GM10266 (cell line): ENCODE results near the gene UNC80.

Experiments
- DNase-seq: peaks from one replicate; pipeline ENCODE4 v3.0.0; 2012; ENCODE audit errors: extremely low spot score
- TF ChIP-seq, protein P1 (sequence below): IDR thresholded peaks from 2 replicates; pipeline ENCODE4 v1.5.1; 2012; ENCODE audit warnings: mild to moderate bottlenecking, low read depth; ENCODE audit not compliant: control insufficient read depth, insufficient read depth; ENCODE audit errors: missing control alignments

The UNC80 gene

GRCh38 chr2:210009126-210009525 lies 237.5 kb downstream of the UNC80 start:
- no peak for DNase-seq
- TF ChIP-seq, protein P1, sequence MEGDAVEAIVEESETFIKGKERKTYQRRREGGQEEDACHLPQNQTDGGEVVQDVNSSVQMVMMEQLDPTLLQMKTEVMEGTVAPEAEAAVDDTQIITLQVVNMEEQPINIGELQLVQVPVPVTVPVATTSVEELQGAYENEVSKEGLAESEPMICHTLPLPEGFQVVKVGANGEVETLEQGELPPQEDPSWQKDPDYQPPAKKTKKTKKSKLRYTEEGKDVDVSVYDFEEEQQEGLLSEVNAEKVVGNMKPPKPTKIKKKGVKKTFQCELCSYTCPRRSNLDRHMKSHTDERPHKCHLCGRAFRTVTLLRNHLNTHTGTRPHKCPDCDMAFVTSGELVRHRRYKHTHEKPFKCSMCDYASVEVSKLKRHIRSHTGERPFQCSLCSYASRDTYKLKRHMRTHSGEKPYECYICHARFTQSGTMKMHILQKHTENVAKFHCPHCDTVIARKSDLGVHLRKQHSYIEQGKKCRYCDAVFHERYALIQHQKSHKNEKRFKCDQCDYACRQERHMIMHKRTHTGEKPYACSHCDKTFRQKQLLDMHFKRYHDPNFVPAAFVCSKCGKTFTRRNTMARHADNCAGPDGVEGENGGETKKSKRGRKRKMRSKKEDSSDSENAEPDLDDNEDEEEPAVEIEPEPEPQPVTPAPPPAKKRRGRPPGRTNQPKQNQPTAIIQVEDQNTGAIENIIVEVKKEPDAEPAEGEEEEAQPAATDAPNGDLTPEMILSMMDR, result no peak

DNA sequence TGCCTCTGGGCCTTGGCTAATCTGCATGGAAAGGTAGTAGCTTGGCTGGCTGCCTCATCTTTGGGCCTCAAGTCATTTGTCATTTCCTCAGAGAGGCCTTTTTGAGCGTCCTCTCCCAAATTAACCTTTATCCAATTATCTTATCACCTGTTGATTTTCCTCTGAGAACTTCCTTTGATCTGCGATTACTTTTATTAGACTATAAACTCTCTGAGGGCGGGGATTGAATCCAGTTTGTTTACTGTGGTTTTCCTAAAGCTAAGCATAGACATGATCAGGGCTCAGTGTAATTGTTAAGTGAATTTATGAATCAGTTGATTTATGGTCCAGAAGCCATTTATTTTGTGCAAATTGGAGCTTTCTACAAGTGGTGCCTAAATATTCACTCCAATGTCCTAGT lies 238.3 kb downstream of the UNC80 start:
- TF ChIP-seq, protein P1, result no peak
- no peak for DNase-seq

GRCh38 chr2:210020138-210020537 lies 248.5 kb downstream of the UNC80 start:
- TF ChIP-seq, protein P1, result no peak
- DNase-seq, result no peak

- TF ChIP-seq, protein P1, result no peak
- no peak for DNase-seq
Observed at GRCh38 chr2:210022824-210023223, 251.2 kb downstream of the UNC80 start.

DNA sequence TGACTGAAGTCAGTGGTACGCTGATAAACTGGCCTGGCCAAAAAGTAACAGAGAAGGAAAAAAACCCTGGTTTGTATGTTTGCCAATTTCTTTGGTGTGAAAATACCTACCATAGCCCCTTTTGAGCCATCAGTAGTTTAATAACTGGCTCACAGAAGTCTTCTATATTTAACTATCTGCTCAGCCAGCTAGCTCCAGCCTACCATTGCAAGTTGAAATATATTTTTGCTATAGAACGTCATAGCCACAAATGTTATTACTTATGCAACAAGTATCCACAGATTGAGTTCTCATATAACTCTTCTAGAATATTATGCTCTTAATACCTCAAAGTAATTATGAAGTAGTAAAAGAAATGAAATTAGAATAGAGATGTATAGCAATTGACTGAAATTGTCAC lies 256.0 kb downstream of the UNC80 start:
- TF ChIP-seq, protein P1, result no peak
- DNase-seq, result no peak

- TF ChIP-seq, protein P1, result no peak
- no peak for DNase-seq
Observed at GRCh38 chr2:210028178-210028577, 256.5 kb downstream of the UNC80 start.

- TF ChIP-seq, protein P1, result no peak
- DNase-seq, result no peak
Observed at GRCh38 chr2:210034087-210034683, 262.6 kb downstream of the UNC80 start.
